SK-N-SH (cell line): Measurements from ENCODE around the gene ARMH3. TPM values are rescaled to one million over a fixed set of nuclear protein-coding genes. Genes with fewer than 3 reads are reported as not detected.
A peak's percentile ranks its signal among the peaks of the same experiment; 100 is the strongest.

Experiments
- CTCF ChIA-PET: fragments of 300-600, 350-600 bp; formaldehyde crosslinking; extraction: SDS; loops from one replicate; lab custom pipeline; 2021; lab: Yijun Ruan, JAX
- POLR2A ChIA-PET: fragments of 350-600 bp; sonication (Branson Sonifier 250); formaldehyde crosslinking; extraction: SDS; loops from one replicate; lab custom pipeline; 2020; ENCODE audit warnings: antibody characterized with exemption, inconsistent platforms; lab: Yijun Ruan, JAX
- DNase-seq: peaks from one replicate; pipeline ENCODE4 v3.0.0; 2012
- H2AFZ ChIP-seq: fragments of 200-600 bp; sonication (generic); 2 replicates; pipeline ENCODE4 v1.8.1; 2016; ENCODE audit warnings: antibody characterized with exemption, mild to moderate bottlenecking, low read depth
- H3F3A ChIP-seq: fragments of 200-600 bp; sonication (generic); replicated peaks from 2 replicates; pipeline ENCODE3; 2016; ENCODE audit warnings: antibody characterized with exemption, mild to moderate bottlenecking; ENCODE audit not compliant: insufficient read depth
- H3K27ac ChIP-seq, 2 experiments: fragments of 200-500 bp in 1 of 2; fragments of 200-600 bp in 1 of 2; sonication (Bioruptor generic) in 1 of 2; sonication (generic), shearing (Covaris generic) in 1 of 2; 2 replicates each; pipeline versions ENCODE4 v1.5.1 to v1.6.1; 2014 to 2016; ENCODE audit warnings: low read depth in 2 of 2, inconsistent platforms in 1 of 2, low read length in 1 of 2, mild to moderate bottlenecking in 1 of 2, mixed read lengths in 1 of 2
- H3K27me3 ChIP-seq: fragments of 200-600 bp; sonication (generic), shearing (Covaris generic); 2 replicates; pipeline ENCODE4 v1.6.1; 2016; ENCODE audit warnings: mixed run types; ENCODE audit not compliant: insufficient read depth
- H3K36me3 ChIP-seq, 2 experiments: fragments of 200-500 bp in 1 of 2; fragments of 200-600 bp in 1 of 2; sonication (Bioruptor generic) in 1 of 2; sonication (generic) in 1 of 2; replicated peaks in 1 of 2; 2 replicates each; pipeline versions ENCODE3 to v1.5.1; 2014 to 2016; ENCODE audit warnings: low read length in 1 of 2, mild to moderate bottlenecking in 1 of 2; ENCODE audit not compliant: insufficient read depth in 2 of 2, control insufficient read depth in 1 of 2
- H3K4me1 ChIP-seq, 2 experiments: fragments of 200-500 bp in 1 of 2; fragments of 200-600 bp in 1 of 2; sonication (Bioruptor generic) in 1 of 2; sonication (generic), shearing (Covaris generic) in 1 of 2; 2 replicates each; pipeline versions ENCODE4 v1.5.1 to v1.6.1; 2014 to 2016; ENCODE audit warnings: low read depth in 1 of 2, low read length in 1 of 2, mixed run types in 1 of 2; ENCODE audit not compliant: insufficient read depth in 2 of 2, control insufficient read depth in 1 of 2
- H3K4me2 ChIP-seq: fragments of 200-600 bp; sonication (generic), shearing (Covaris generic); 2 replicates; pipeline ENCODE4 v1.6.1; 2017; ENCODE audit warnings: mixed run types
- H3K4me3 ChIP-seq, 2 experiments: fragments of 200-500 bp in 1 of 2; fragments of 200-600 bp in 1 of 2; sonication (Bioruptor generic) in 1 of 2; sonication (generic), shearing (Covaris generic) in 1 of 2; 2 replicates each; pipeline versions ENCODE4 v1.5.1 to v1.8.1; 2014 to 2016; ENCODE audit warnings: low read depth in 2 of 2, inconsistent platforms in 1 of 2, low read length in 1 of 2, mild to moderate bottlenecking in 1 of 2, mixed read lengths in 1 of 2, moderate library complexity in 1 of 2
- H3K79me2 ChIP-seq: fragments of 200-600 bp; sonication (generic); 2 replicates; pipeline ENCODE4 v1.8.1; 2017; ENCODE audit warnings: mild to moderate bottlenecking; ENCODE audit not compliant: insufficient read depth
- H3K9ac ChIP-seq: fragments of 200-600 bp; sonication (generic); 2 replicates; pipeline ENCODE4 v1.6.1; 2017; ENCODE audit warnings: mixed run types
- H3K9me2 ChIP-seq: fragments of 200-600 bp; sonication (generic); 2 replicates; pipeline ENCODE4 v1.6.1; 2017; ENCODE audit warnings: mixed run types
- H3K9me3 ChIP-seq: fragments of 200-600 bp; sonication (generic); 2 replicates; pipeline ENCODE4 v1.6.1; 2017; ENCODE audit warnings: mixed run types, mild to moderate bottlenecking, moderate library complexity
- H4K20me1 ChIP-seq: fragments of 200-600 bp; sonication (generic); 2 replicates; pipeline ENCODE4 v1.6.1; 2017; ENCODE audit warnings: mild to moderate bottlenecking, mixed run types; ENCODE audit not compliant: insufficient read depth
- CHD2 ChIP-seq: fragments of 150-350 bp; IDR thresholded peaks from 2 replicates; pipeline ENCODE4 v1.6.1; 2018; ENCODE audit warnings: low read length; ENCODE audit not compliant: partially characterized antibody
- ELF1 ChIP-seq: IDR thresholded peaks from 2 replicates; pipeline ENCODE4 v1.4.0; 2012
- EP300 ChIP-seq, 2 experiments: IDR thresholded peaks; 2 replicates each; pipeline versions ENCODE4 v1.4.0 to v1.6.1; 2012; ENCODE audit warnings: borderline replicate concordance in 1 of 2, low read depth in 1 of 2, low read length in 1 of 2
- EZH2phosphoT487 ChIP-seq: fragments of 200-600 bp; sonication (generic); IDR thresholded peaks from 2 replicates; pipeline ENCODE4 v1.6.1; 2017; ENCODE audit warnings: low read depth, mixed run types, mild to moderate bottlenecking, antibody characterized with exemption, moderate library complexity, borderline replicate concordance
- FOXJ3 ChIP-seq: sonication (generic); formaldehyde crosslinking; IDR thresholded peaks from 2 replicates; pipeline ENCODE4 v1.5.1; 2020; ENCODE audit warnings: mild to moderate bottlenecking, missing genetic modification reagents
- FOXM1 ChIP-seq: IDR thresholded peaks from 2 replicates; pipeline ENCODE4 v1.4.0; 2012; ENCODE audit warnings: low read depth, mild to moderate bottlenecking
- MXI1 ChIP-seq: IDR thresholded peaks from 2 replicates; pipeline ENCODE4 v1.6.1; 2012; ENCODE audit warnings: mild to moderate bottlenecking, low read depth, low read length, improper control_type of control experiment
- NRF1 ChIP-seq: IDR thresholded peaks from 2 replicates; pipeline ENCODE4 v1.6.1; 2012; ENCODE audit warnings: low read depth, mild to moderate bottlenecking, low read length
- PBX3 ChIP-seq: IDR thresholded peaks from 2 replicates; pipeline ENCODE4; 2012
- POLR2AphosphoS5 ChIP-seq: IDR thresholded peaks from 2 replicates; pipeline ENCODE4 v1.6.1; 2012; ENCODE audit warnings: low read depth, low read length
- REST ChIP-seq: IDR thresholded peaks from 2 replicates; pipeline ENCODE4 v1.6.1; 2012; ENCODE audit warnings: mild to moderate bottlenecking, low read depth, low read length, moderate library complexity
- RFX5 ChIP-seq: IDR thresholded peaks from 2 replicates; pipeline ENCODE4 v1.6.1; 2012; ENCODE audit warnings: mild to moderate bottlenecking, improper control_type of control experiment, low read length
- RXRA ChIP-seq: IDR thresholded peaks from 2 replicates; pipeline ENCODE4 v1.4.0; 2012; ENCODE audit warnings: low read depth, mild to moderate bottlenecking, borderline replicate concordance
- TAF1 ChIP-seq: IDR thresholded peaks from 2 replicates; pipeline ENCODE4 v1.6.1; 2012; ENCODE audit warnings: low read depth, mild to moderate bottlenecking, low read length, moderate library complexity, borderline replicate concordance
- TCF12 ChIP-seq: IDR thresholded peaks from 2 replicates; pipeline ENCODE4 v1.4.0; 2012
- TEAD4 ChIP-seq: IDR thresholded peaks from 2 replicates; pipeline ENCODE4 v1.4.0; 2012; ENCODE audit warnings: mild to moderate bottlenecking, borderline replicate concordance; ENCODE audit not compliant: insufficient read depth
- ZBTB33 ChIP-seq: IDR thresholded peaks from 2 replicates; pipeline ENCODE4 v1.4.0; 2012; ENCODE audit warnings: low read depth, borderline replicate concordance
- WGBS: methylation state at CpG from one replicate; pipeline ENCODE4 v1.1.6; 2017; ENCODE audit warnings: low lambda C conversion rate; 5-methylcytosine and 5-hydroxymethylcytosine counted together
- polyA plus RNA-seq, 3 experiments: library from polyadenylated mRNA; depleted of rRNA; stranded (reverse); fragments of >200 nt; gene quantifications; 2 replicates each; pipeline ENCODE4 v1.2.3, GENCODE V29; 2012
- TF ChIP-seq, protein P1 (sequence below): fragments of 200-600 bp; sonication (generic); IDR thresholded peaks from 2 replicates; pipeline ENCODE4 v1.6.1; 2017; ENCODE audit warnings: antibody characterized with exemption, mild to moderate bottlenecking, moderate library complexity
- TF ChIP-seq, protein P2 (sequence below): IDR thresholded peaks from 2 replicates; pipeline ENCODE4 v1.4.0; 2012; ENCODE audit warnings: low read depth, borderline replicate concordance

The ARMH3 gene
- polyA plus RNA-seq, 1 of the 3 experiments (the other 2 are of a cell fraction), result 12.1 TPM

DNA sequence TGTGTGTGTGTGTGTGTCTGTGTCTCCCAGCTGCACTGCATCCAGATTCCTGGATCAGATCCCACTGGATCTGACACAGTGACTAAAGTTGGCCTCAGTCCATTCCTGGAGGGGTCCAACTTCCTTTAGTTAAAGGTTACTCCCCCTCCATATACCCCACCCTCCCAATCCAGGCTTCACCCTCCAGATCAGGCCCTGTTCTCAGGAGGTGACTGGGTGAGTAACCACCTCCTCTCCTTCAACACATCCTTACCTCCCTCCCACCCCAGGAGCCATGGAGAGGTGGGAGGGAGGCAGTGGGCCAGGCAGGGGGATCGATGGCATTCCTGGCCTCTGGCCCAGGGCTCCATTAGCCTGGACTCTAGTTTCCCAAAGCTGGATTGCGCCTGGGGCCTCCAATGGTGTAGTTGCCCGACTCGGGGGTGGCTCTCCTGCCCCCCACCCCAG lies 223.6 kb downstream of the ARMH3 start:
- peak; percentile 70 for DNase-seq
- Histone ChIP-seq H3K27ac (peak overlapping the region in 1 of 2 experiments; percentile 47; a peak in 1 of 4 replicates), H3K4me3 (no peak overlapping the region)
- TF ChIP-seq EP300 (IDR thresholded peaks at IDR 0.05; ENCODE audit: borderline replicate concordance in 1 of 2, low read depth in 1 of 2, low read length in 1 of 2) (no peak), RXRA (no peak), TCF12 (no peak), TAF1 (no peak), NRF1 (no peak), RFX5 (no peak), REST (no peak), TEAD4 (no peak), PBX3 (no peak), CHD2 (no peak), FOXM1 (no peak), POLR2AphosphoS5 (no peak), ZBTB33 (no peak), MXI1 (no peak), ELF1 (no peak), EZH2phosphoT487 (no peak), FOXJ3 (CRISPR knock-in tag) (no peak)
- TF ChIP-seq, protein P1, sequence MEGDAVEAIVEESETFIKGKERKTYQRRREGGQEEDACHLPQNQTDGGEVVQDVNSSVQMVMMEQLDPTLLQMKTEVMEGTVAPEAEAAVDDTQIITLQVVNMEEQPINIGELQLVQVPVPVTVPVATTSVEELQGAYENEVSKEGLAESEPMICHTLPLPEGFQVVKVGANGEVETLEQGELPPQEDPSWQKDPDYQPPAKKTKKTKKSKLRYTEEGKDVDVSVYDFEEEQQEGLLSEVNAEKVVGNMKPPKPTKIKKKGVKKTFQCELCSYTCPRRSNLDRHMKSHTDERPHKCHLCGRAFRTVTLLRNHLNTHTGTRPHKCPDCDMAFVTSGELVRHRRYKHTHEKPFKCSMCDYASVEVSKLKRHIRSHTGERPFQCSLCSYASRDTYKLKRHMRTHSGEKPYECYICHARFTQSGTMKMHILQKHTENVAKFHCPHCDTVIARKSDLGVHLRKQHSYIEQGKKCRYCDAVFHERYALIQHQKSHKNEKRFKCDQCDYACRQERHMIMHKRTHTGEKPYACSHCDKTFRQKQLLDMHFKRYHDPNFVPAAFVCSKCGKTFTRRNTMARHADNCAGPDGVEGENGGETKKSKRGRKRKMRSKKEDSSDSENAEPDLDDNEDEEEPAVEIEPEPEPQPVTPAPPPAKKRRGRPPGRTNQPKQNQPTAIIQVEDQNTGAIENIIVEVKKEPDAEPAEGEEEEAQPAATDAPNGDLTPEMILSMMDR, result no peak
- TF ChIP-seq, protein P2, sequence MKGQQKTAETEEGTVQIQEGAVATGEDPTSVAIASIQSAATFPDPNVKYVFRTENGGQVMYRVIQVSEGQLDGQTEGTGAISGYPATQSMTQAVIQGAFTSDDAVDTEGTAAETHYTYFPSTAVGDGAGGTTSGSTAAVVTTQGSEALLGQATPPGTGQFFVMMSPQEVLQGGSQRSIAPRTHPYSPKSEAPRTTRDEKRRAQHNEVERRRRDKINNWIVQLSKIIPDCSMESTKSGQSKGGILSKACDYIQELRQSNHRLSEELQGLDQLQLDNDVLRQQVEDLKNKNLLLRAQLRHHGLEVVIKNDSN, result no peak
- TF ChIP-seq, all 33 proteins: peak for 0
- Histone ChIP-seq H3K36me3 (no peaks in the 10 kb centered on the region), H3F3A (peaks cover 4% of the 10 kb centered on the region), H3K9ac (no peak overlapping the region), H3K4me1 (peaks cover 14 to 35% of the 10 kb centered on the region in 2 experiments; a peak in 3 of 4 replicates), H3K79me2 (no peaks in the 10 kb centered on the region), H3K4me2 (0 out of 2 replicates have a peak overlapping the region, but pooled peaks have one; percentile 1), H3K27me3 (no peaks in the 10 kb centered on the region), H3K9me2 (no peaks in the 10 kb centered on the region), H4K20me1 (no peaks in the 10 kb centered on the region), H3K9me3 (no peaks in the 10 kb centered on the region), H2AFZ (no peak overlapping the region)
- ChIA-PET POLR2A (interaction anchor here (0.8 to 2.8 kb wide), 2 partner anchors 9 to 14 kb away, joined by 3 to 10 read pairs; partner anchors contain the start of gene OGA), CTCF (interaction anchor here (0.6 to 8.5 kb wide), 6 partner anchors 10 to 240 kb away, joined by 3 to 73 read pairs (median 4); partner anchors contain the start of gene KCNIP2)
- 32% methylated on average over 4 of the region's 4 CpGs for WGBS
